Stomach (tissue), 9 donors: ENCODE measurements around the gene C1QB. TPM values are rescaled to one million over a fixed set of nuclear protein-coding genes. Genes with fewer than 3 reads are reported as not detected.
"Not testable (repeated sequence)": the region's sequence is repeated elsewhere in the genome, so short reads cannot be mapped to it uniquely, and the experiment has no call there.

Source experiments
- DNase-seq, 2 donors: peaks; one replicate each; pipeline versions ENCODE4 v3.0.0 to v3.0.0-alpha.2; 2013 to 2019
- H3K27ac ChIP-seq, 5 donors: fragments of 200-600 bp in 4 of 5; sonication (generic) in 4 of 5; one replicate each; pipeline ENCODE4 v1.5.1; 2013 to 2019; ENCODE audit warnings: mild to moderate bottlenecking in 1 of 5, moderate library complexity in 1 of 5
- H3K27me3 ChIP-seq, 3 donors: fragments of 200-600 bp; sonication (generic); one replicate each; pipeline ENCODE4 v1.5.1; 2017 to 2019; ENCODE audit warnings: mixed run types in 1 of 3
- H3K36me3 ChIP-seq, 4 donors: fragments of 200-600 bp; sonication (generic); 1 replicate in 3 of 4; 2 replicates in 1 of 4; pipeline ENCODE4 v1.5.1; 2016 to 2019
- H3K4me1 ChIP-seq, 4 donors: fragments of 200-600 bp; sonication (generic); one replicate each; pipeline ENCODE4 v1.5.1; 2016 to 2019
- H3K4me3 ChIP-seq, 4 donors: fragments of 200-600 bp; sonication (generic) in 3 of 4; one replicate each; pipeline ENCODE4 v1.5.1; 2016 to 2019; ENCODE audit warnings: mild to moderate bottlenecking in 1 of 4
- H3K9me3 ChIP-seq, 4 donors: fragments of 200-600 bp; sonication (generic); one replicate each; pipeline ENCODE4 v1.5.1; 2016 to 2019
- EP300 ChIP-seq: sonication (generic); formaldehyde crosslinking; IDR thresholded peaks from one replicate; pipeline ENCODE4 v1.6.1; 2017; ENCODE audit warnings: antibody characterized with exemption
- POLR2A ChIP-seq, 4 donors: fragments of 450-650 bp; IDR thresholded peaks; one replicate each; pipeline ENCODE4 v1.6.1; 2016; ENCODE audit warnings: antibody characterized with exemption in 4 of 4, control low read depth in 2 of 4, mild to moderate bottlenecking in 1 of 4, moderate library complexity in 1 of 4
- POLR2AphosphoS5 ChIP-seq, 3 donors: sonication (generic); formaldehyde crosslinking; IDR thresholded peaks; one replicate each; pipeline ENCODE4 v1.6.1; 2016; ENCODE audit warnings: antibody characterized with exemption in 3 of 3
- WGBS, 5 donors: extraction: QIAGEN DNeasy Blood & Tissue Kit in 3 of 5; methylation state at CpG; one replicate each; pipeline versions ENCODE4 v1.1.5 to v1.1.7; 2013 to 2018; 5-methylcytosine and 5-hydroxymethylcytosine counted together
- intact Hi-C: fragments of 100-400 bp; cut with DNase I; formaldehyde crosslinking; loops from one replicate; pipeline ENCODE4 v1.15.1; 2023; ENCODE audit warnings: low total_unique reads
- polyA plus RNA-seq, 3 donors: library from polyadenylated mRNA; stranded (reverse); fragments of 200-250 nt; gene quantifications; one replicate each; pipeline ENCODE4 v1.2.3, GENCODE V29; 2013
- total RNA-seq, 5 donors: library from RNA; depleted of rRNA; stranded (reverse); fragments of >200 nt; gene quantifications; one replicate each; pipeline versions ENCODE4 v1.1.0 to v1.2.3, GENCODE V29; 2014 to 2016
- TF ChIP-seq, protein P1 (sequence below), 7 experiments: fragments of 450-650 bp in 4 of 7; fragments of 200-600 bp in 3 of 7; sonication (generic) in 3 of 7; IDR thresholded peaks; one replicate each; pipeline ENCODE4 v1.5.1; 2016 to 2019; ENCODE audit warnings: antibody characterized with exemption in 7 of 7, control low read depth in 2 of 7, mild to moderate bottlenecking in 1 of 7
- donor health status: healthy with polysubstance abuse.
- donor health status: Bipolar disorder and iron deficiency.
- donor health status: healthy.

C1QB gene
- total and polyA plus RNA-seq, 8 donors, result 49.8 to 223 (median 81.2) TPM

- Histone ChIP-seq H3K9me3 (no peaks in the 10 kb centered on the region), H3K4me1 (no peaks in the 10 kb centered on the region), H3K27ac (no peak overlapping the region), H3K36me3 (no peaks in the 10 kb centered on the region), H3K27me3 (peaks cover 7 to 93% (median 35%) of the 10 kb centered on the region in 3 donors), H3K4me3 (no peak overlapping the region)
- 8 to 16% (median 10%) methylated on average over 11 to 17 of the region's 17 CpGs for WGBS, 5 donors
- intact Hi-C loops, result no loop called here
- TF ChIP-seq POLR2AphosphoS5 (IDR thresholded peaks at IDR 0.05) (no peak), POLR2A (IDR thresholded peaks at IDR 0.05) (no peak)
- TF ChIP-seq, protein P1, sequence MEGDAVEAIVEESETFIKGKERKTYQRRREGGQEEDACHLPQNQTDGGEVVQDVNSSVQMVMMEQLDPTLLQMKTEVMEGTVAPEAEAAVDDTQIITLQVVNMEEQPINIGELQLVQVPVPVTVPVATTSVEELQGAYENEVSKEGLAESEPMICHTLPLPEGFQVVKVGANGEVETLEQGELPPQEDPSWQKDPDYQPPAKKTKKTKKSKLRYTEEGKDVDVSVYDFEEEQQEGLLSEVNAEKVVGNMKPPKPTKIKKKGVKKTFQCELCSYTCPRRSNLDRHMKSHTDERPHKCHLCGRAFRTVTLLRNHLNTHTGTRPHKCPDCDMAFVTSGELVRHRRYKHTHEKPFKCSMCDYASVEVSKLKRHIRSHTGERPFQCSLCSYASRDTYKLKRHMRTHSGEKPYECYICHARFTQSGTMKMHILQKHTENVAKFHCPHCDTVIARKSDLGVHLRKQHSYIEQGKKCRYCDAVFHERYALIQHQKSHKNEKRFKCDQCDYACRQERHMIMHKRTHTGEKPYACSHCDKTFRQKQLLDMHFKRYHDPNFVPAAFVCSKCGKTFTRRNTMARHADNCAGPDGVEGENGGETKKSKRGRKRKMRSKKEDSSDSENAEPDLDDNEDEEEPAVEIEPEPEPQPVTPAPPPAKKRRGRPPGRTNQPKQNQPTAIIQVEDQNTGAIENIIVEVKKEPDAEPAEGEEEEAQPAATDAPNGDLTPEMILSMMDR (IDR thresholded peaks at IDR 0.05), result peak in 4 of 7 experiments; percentile 25 to 51 (median 40)
- peak; percentile 48 to 86 for DNase-seq
These were observed 20.7 kb downstream of the C1QB start for GRCh38 chr1:22673486-22674409.

DNA sequence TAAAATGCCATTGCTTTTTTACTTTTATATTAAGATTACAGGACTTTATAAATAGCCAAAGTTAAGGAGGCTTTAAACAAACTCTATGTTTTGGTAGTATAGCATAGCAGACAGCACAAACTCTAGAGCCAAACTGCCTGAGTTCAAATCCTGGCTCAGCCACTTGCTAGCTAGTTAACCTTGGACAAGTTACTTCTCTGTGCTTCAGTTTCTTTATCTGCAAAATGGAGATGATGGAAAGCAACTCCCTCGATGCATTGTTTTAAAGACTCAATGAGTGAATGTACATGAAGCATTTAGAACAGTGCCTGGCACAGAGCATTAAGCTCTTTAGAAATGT is 21.3 kb downstream of the C1QB start:
- TF ChIP-seq, protein P1 (IDR thresholded peaks at IDR 0.05), result peak in 2 of 7 experiments; percentile 1 to 5
- TF ChIP-seq POLR2A (IDR thresholded peaks at IDR 0.05) (no peak), POLR2AphosphoS5 (IDR thresholded peaks at IDR 0.05) (no peak), EP300 (no peak)
- no peaks in the 10 kb centered on the region for H3K36me3 ChIP-seq
- H3K27me3 ChIP-seq, result peaks cover 7 to 87% (median 35%) of the 10 kb centered on the region in 3 donors
- no peak overlapping the region for H3K4me3 ChIP-seq
- H3K4me1 ChIP-seq, result no peaks in the 10 kb centered on the region
- intact Hi-C loops, result no loop called here
- WGBS, 5 donors, result 23 to 57% (median 42%) methylated on average over 1 of the region's 1 CpG
- DNase-seq, result no peak
- H3K27ac ChIP-seq, result no peak overlapping the region
- no peaks in the 10 kb centered on the region for H3K9me3 ChIP-seq

DNA sequence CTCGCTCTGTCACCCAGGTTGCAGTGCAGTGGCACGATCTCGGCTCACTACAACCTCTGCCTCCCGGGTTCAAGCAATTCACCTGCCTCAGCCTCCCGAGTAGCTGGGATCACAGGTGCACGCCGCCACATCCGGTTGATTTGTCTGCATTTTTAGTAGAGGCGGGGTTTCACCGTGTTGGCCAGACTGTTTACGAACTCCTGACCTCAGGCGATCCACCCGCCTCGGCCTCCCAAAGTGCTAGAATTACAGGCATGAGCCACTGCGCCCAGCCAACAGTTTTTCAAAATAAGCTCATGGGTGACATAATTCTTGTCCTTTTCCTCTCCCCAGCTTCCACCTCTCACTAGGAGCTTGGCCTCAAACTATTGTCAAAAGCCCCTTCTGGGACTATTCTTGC is 23.1 kb downstream of the C1QB start:
- H3K27ac ChIP-seq, DNase-seq, H3K9me3 ChIP-seq, H3K4me3 ChIP-seq, H3K4me1 ChIP-seq, H3K36me3 ChIP-seq, intact Hi-C loops: not testable (repeated sequence)
- peaks cover 7 to 70% (median 29%) of the 10 kb centered on the region in 3 donors for H3K27me3 ChIP-seq
- WGBS, 5 donors, result 86 to 89% (median 87%) methylated on average over 15 of the region's 15 CpGs

GRCh38 chr1:22676916-22677583 is 24.0 kb downstream of the C1QB start:
- intact Hi-C loops, result no loop called here
- Histone ChIP-seq H3K27me3 (peaks cover 7 to 70% (median 29%) of the 10 kb centered on the region in 3 donors), H3K36me3 (no peaks in the 10 kb centered on the region), H3K9me3 (no peaks in the 10 kb centered on the region), H3K4me1 (no peaks in the 10 kb centered on the region), H3K4me3 (no peak overlapping the region), H3K27ac (no peak overlapping the region)
- peak in 1 of 2 donors; percentile 66 for DNase-seq
- TF ChIP-seq POLR2A (IDR thresholded peaks at IDR 0.05) (no peak), EP300 (no peak), POLR2AphosphoS5 (IDR thresholded peaks at IDR 0.05) (no peak)
- TF ChIP-seq, protein P1 (IDR thresholded peaks at IDR 0.05), result no peak
- WGBS, 5 donors, result 22 to 53% (median 41%) methylated on average over 34 to 37 of the region's 37 CpGs
